Right lobe of liver (tissue), 6 donors: Measurements from ENCODE around the gene KDM4B. TPM values are rescaled to one million over a fixed set of nuclear protein-coding genes. Genes with fewer than 3 reads are reported as not detected.

Source experiments
- ATAC-seq, 4 donors: fragments of 200-7000 bp; cut with Tn5 transposase; one replicate each; pipeline ENCODE4 v1.9.1; 2020; ENCODE audit warnings: mild to moderate bottlenecking in 4 of 4, moderate library complexity in 4 of 4
- DNase-seq, 3 donors: peaks; one replicate each; pipeline ENCODE4 v3.0.0-alpha.2; 2020
- H3K27ac ChIP-seq, 3 donors: fragments of 200-600 bp; one replicate each; pipeline ENCODE4 v1.8.0; 2022
- H3K27me3 ChIP-seq, 2 donors: fragments of 200-600 bp; one replicate each; pipeline ENCODE4 v1.8.0; 2022
- H3K36me3 ChIP-seq, 4 donors: fragments of 200-600 bp; sonication (generic) in 1 of 4; one replicate each; pipeline versions ENCODE4 v1.5.1 to v1.8.0; 2017 to 2022; ENCODE audit warnings: control low read depth in 1 of 4
- H3K4me1 ChIP-seq, 4 donors: fragments of 200-600 bp; sonication (generic) in 1 of 4; one replicate each; pipeline versions ENCODE4 v1.5.1 to v1.8.0; 2017 to 2022; ENCODE audit warnings: control low read depth in 1 of 4
- H3K4me3 ChIP-seq, 3 donors: fragments of 200-600 bp; one replicate each; pipeline ENCODE4 v1.8.0; 2022
- H3K9me3 ChIP-seq, 4 donors: fragments of 200-600 bp; sonication (generic) in 1 of 4; one replicate each; pipeline versions ENCODE4 v1.5.1 to v1.8.0; 2017 to 2022; ENCODE audit warnings: control low read depth in 1 of 4
- POLR2A ChIP-seq: fragments of 450-650 bp; IDR thresholded peaks from one replicate; pipeline ENCODE4 v1.6.1; 2017; ENCODE audit warnings: antibody characterized with exemption, mild to moderate bottlenecking
- WGBS: methylation state at CpG from one replicate; pipeline ENCODE4 v1.1.6; 2018; ENCODE audit warnings: low coverage, low lambda C conversion rate; ENCODE audit not compliant: insufficient coverage; ENCODE audit errors: missing lambda C conversion rate; 5-methylcytosine and 5-hydroxymethylcytosine counted together
- intact Hi-C, 2 donors: fragments of 100-400 bp; cut with DNase I; formaldehyde crosslinking; loops; one replicate each; pipeline versions ENCODE4 v1.11.2 to v1.14.1; 2022
- microRNA-seq, 2 donors: library from miRNA; unstranded; fragments of <30 nt; microRNA quantifications; one replicate each; pipeline ENCODE4, GENCODE V29; 2019 to 2020
- small RNA-seq, 2 experiments: library from RNA; depleted of rRNA; stranded (forward); fragments of <200 nt; gene quantifications; one replicate each; pipeline ENCODE3, GENCODE V24; 2016
- total RNA-seq, 6 experiments: library from RNA; depleted of rRNA in 2 of 6; stranded (reverse); fragments of >200 nt in 2 of 6; fragmentation: NEBNext Ultra II Directional in 3 of 6; extraction: Animal tissue kit (Norgen Biotek cat#: 25700) in 3 of 6; gene quantifications; one replicate each; pipeline versions ENCODE4 v1.1.0 to v1.2.4, GENCODE V29; 2016 to 2023
- TF ChIP-seq, protein P1 (sequence below), 4 donors: fragments of 200-600 bp in 3 of 4; fragments of 450-650 bp in 1 of 4; IDR thresholded peaks; one replicate each; pipeline versions ENCODE4 v1.5.1 to v1.8.0; 2016 to 2022; ENCODE audit warnings: antibody characterized with exemption in 4 of 4, mild to moderate bottlenecking in 2 of 4
- donor health status: DM: no; HTN: yes; CAD: no.
- donor health status: DM: no; HTN: no; CAD: no.
- donor health status: DM: no; HTN: no; CAD: no.
- donor health status: DM: no; HTN: yes; CAD: no.
- donor health status: DM: no; HTN: yes; CAD: no.

The KDM4B gene
- total RNA-seq, 6 experiments from 2014 or later = 14.2 to 36.9 (median 29.1) TPM

DNA sequence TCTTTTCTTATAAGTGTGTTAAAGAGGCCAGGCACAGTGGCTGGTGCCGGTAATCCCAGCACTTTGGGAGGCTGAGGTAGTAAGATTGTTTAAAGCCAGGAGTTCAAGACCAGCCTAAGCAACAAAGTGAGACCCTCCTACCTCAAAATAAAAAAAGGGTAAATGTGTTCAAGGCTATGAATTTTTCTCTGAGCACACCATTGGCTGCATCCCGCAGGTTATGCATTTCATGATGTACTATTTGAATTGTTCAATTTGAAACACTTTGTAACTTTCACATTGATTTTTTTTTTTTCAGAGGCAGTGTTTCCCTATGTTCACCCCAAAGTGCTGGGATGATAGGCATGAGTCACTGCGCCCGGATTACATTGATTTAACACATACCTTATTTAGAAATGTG is 233.6 kb downstream of the KDM4B start:
- ATAC-seq = no peak
- H3K4me1 ChIP-seq = no peaks in the 10 kb centered on the region
- H3K36me3 ChIP-seq = no peaks in the 10 kb centered on the region
- peaks cover 0 to 4% (median 2%) of the 10 kb centered on the region in 4 donors for H3K9me3 ChIP-seq
- intact Hi-C loops = no loop called here
- 94% methylated on average over 4 of the region's 4 CpGs for WGBS
- H3K4me3 ChIP-seq = no peak overlapping the region
- TF ChIP-seq, protein P1, sequence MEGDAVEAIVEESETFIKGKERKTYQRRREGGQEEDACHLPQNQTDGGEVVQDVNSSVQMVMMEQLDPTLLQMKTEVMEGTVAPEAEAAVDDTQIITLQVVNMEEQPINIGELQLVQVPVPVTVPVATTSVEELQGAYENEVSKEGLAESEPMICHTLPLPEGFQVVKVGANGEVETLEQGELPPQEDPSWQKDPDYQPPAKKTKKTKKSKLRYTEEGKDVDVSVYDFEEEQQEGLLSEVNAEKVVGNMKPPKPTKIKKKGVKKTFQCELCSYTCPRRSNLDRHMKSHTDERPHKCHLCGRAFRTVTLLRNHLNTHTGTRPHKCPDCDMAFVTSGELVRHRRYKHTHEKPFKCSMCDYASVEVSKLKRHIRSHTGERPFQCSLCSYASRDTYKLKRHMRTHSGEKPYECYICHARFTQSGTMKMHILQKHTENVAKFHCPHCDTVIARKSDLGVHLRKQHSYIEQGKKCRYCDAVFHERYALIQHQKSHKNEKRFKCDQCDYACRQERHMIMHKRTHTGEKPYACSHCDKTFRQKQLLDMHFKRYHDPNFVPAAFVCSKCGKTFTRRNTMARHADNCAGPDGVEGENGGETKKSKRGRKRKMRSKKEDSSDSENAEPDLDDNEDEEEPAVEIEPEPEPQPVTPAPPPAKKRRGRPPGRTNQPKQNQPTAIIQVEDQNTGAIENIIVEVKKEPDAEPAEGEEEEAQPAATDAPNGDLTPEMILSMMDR (IDR thresholded peaks at IDR 0.05) = no peak
- TF ChIP-seq POLR2A = no peak
- DNase-seq = no peak
- H3K27me3 ChIP-seq = no peaks in the 10 kb centered on the region
- no peak overlapping the region for H3K27ac ChIP-seq

Small RNAs within 50 kb of the gene (microRNA-seq; reads per million reads assigned to microRNA genes)
- gene MIR4747 = 0 reads per million in 2 donors

Small RNAs within 50 kb of the gene (small RNA-seq; reads per million reads assigned to genes)
- 0 reads per million in 2 experiments for gene MIR4747

Other genes with a start within 250 kb of the KDM4B start
- 100 to 1,000 TPM in 1 of 6 experiments, 10 to 100 TPM in 5; 47.3 to 118 (median 54.5) TPM for gene DPP9, start 245.3 kb upstream of the KDM4B start, total RNA-seq
- gene FEM1A, start 177.4 kb upstream of the KDM4B start, total RNA-seq = 10 to 100 TPM in 2 of 6 experiments, 1 to 10 TPM in 4; 4.7 to 11.9 (median 5.6) TPM
- 10 to 100 TPM in 1 of 6 experiments, 1 to 10 TPM in 5; 6.9 to 14.6 (median 9.4) TPM for gene TICAM1, start 137.4 kb upstream of the KDM4B start, total RNA-seq
- 10 to 100 TPM; 10.8 to 53.9 (median 19.6) TPM for gene PLIN3, start 101.4 kb upstream of the KDM4B start, total RNA-seq
- gene ARRDC5, start 66.2 kb upstream of the KDM4B start, total RNA-seq = under 1 TPM in 3 of 6 experiments, not detected in 3; 0.15 to 0.35 (median 0.17) TPM
- gene UHRF1, start 59.6 kb upstream of the KDM4B start, total RNA-seq = 1 to 10 TPM in 2 of 6 experiments, under 1 TPM in 4; 0.17 to 3.8 (median 0.82) TPM